Keratinocyte (primary cell): ENCODE measurements around the gene PARD3B. TPM values are rescaled to one million over a fixed set of nuclear protein-coding genes. Genes with fewer than 3 reads are reported as not detected.

Experiments
- DNase-seq: peaks from one replicate; pipeline ENCODE4 v3.0.0-alpha.2; 2011; ENCODE audit warnings: low read depth, missing footprints, low spot score
- FAIRE-seq: peaks from 2 replicates; lab custom pipeline; 2011; peaks lifted over from hg19 to GRCh38; lab: Jason Lieb, UNC
- H2AFZ ChIP-seq: 2 replicates; pipeline ENCODE4 v1.6.0; 2012; ENCODE audit warnings: low read length, control low read depth, inconsistent platforms; ENCODE audit not compliant: control insufficient read depth
- H3K27ac ChIP-seq: 2 replicates; pipeline ENCODE4 v1.5.1; 2011; ENCODE audit warnings: low read length; ENCODE audit not compliant: control insufficient read depth, insufficient read depth
- H3K27me3 ChIP-seq: 3 replicates; pipeline ENCODE4 v1.6.0; 2011; ENCODE audit warnings: low read length; ENCODE audit not compliant: control insufficient read depth, insufficient read depth; ENCODE audit errors: extremely low read depth
- H3K36me3 ChIP-seq, 2 experiments: 2 replicates in 1 of 2; 3 replicates in 1 of 2; pipeline ENCODE4 v1.5.1; 2011; ENCODE audit warnings: low read length in 2 of 2, mild to moderate bottlenecking in 1 of 2; ENCODE audit not compliant: control insufficient read depth in 2 of 2, insufficient read depth in 2 of 2; ENCODE audit errors: extremely low read depth in 1 of 2
- H3K4me1 ChIP-seq: 3 replicates; pipeline ENCODE4 v1.5.1; 2011; ENCODE audit warnings: low read length; ENCODE audit not compliant: control insufficient read depth, insufficient read depth; ENCODE audit errors: extremely low read depth
- H3K4me2 ChIP-seq: 3 replicates; pipeline ENCODE4 v1.6.0; 2011; ENCODE audit warnings: low read depth, low read length; ENCODE audit not compliant: control insufficient read depth, insufficient read depth; ENCODE audit errors: extremely low read depth
- H3K4me3 ChIP-seq, 3 experiments: fragments of 200-600 bp in 1 of 3; sonication (generic) in 1 of 3; 2 replicates in 2 of 3; 3 replicates in 1 of 3; pipeline ENCODE4 v1.5.1; 2011 to 2016; ENCODE audit warnings: low read length in 3 of 3, mild to moderate bottlenecking in 3 of 3, control low read depth in 2 of 3, inconsistent platforms in 1 of 3, low read depth in 1 of 3, mixed read lengths in 1 of 3, mixed run types in 1 of 3, moderate library complexity in 1 of 3; ENCODE audit not compliant: control insufficient read depth in 2 of 3, insufficient read depth in 2 of 3; ENCODE audit errors: extremely low read depth in 1 of 3
- H3K79me2 ChIP-seq: 2 replicates; pipeline ENCODE4 v1.6.0; 2012; ENCODE audit warnings: low read length; ENCODE audit not compliant: control insufficient read depth, insufficient read depth
- H3K9ac ChIP-seq: 3 replicates; pipeline ENCODE4 v1.6.0; 2011; ENCODE audit warnings: low read length; ENCODE audit not compliant: control insufficient read depth, insufficient read depth; ENCODE audit errors: extremely low read depth
- H3K9me1 ChIP-seq: 3 replicates; pipeline ENCODE4 v1.6.0; 2011; ENCODE audit warnings: low read length; ENCODE audit not compliant: control insufficient read depth, insufficient read depth; ENCODE audit errors: extremely low read depth
- H3K9me3 ChIP-seq: 2 replicates; pipeline ENCODE4 v1.5.1; 2012; ENCODE audit warnings: low read depth, low read length; ENCODE audit not compliant: control insufficient read depth
- H4K20me1 ChIP-seq: 3 replicates; pipeline ENCODE4 v1.6.0; 2011; ENCODE audit warnings: low read length; ENCODE audit not compliant: control insufficient read depth, insufficient read depth; ENCODE audit errors: extremely low read depth
- EZH2 ChIP-seq: IDR thresholded peaks from one replicate; pipeline ENCODE4 v1.6.1; 2012; ENCODE audit warnings: inconsistent platforms, mild to moderate bottlenecking, low read length, moderate library complexity
- dilution Hi-C: fragments of 300-500 bp; cut with MboI; formaldehyde crosslinking; loops from one replicate; pipeline ENCODE4 v1.7.0; 2020; ENCODE audit warnings: low sequenced_read_pairs; ENCODE audit not compliant: extremely low pct_ligation_motif_present
- polyA plus RNA-seq, 5 experiments: library from polyadenylated mRNA; depleted of rRNA in 3 of 5; stranded (reverse) in 3 of 5; stranded (forward) in 1 of 5; unstranded in 1 of 5; fragments of >200 nt; gene quantifications; 1 replicate in 1 of 5; 2 replicates in 3 of 5; 3 replicates in 1 of 5; pipeline versions ENCODE4 v1.2.1 to v1.2.3, GENCODE V29; 2011 to 2012; ENCODE audit warnings: missing spikeins in 2 of 5, low read depth in 1 of 5, low replicate concordance in 1 of 5
- TF ChIP-seq, protein P1 (sequence below), 3 experiments: IDR thresholded peaks in 1 of 3; conservative IDR thresholded peaks in 1 of 3; optimal IDR thresholded peaks in 1 of 3; 2 replicates in 2 of 3; 3 replicates in 1 of 3; pipeline versions ENCODE3 to v1.5.1; 2011; ENCODE audit warnings: low read length in 3 of 3, mild to moderate bottlenecking in 3 of 3, moderate library complexity in 2 of 3, control low read depth in 1 of 3, inconsistent platforms in 1 of 3; ENCODE audit not compliant: insufficient read depth in 2 of 3; ENCODE audit errors: extremely low read depth in 1 of 3

PARD3B gene
- polyA plus RNA-seq, 1 donor (not counting 4 experiments of a cell fraction or from before 2014, with no cell fraction given): 1.2 TPM

DNA sequence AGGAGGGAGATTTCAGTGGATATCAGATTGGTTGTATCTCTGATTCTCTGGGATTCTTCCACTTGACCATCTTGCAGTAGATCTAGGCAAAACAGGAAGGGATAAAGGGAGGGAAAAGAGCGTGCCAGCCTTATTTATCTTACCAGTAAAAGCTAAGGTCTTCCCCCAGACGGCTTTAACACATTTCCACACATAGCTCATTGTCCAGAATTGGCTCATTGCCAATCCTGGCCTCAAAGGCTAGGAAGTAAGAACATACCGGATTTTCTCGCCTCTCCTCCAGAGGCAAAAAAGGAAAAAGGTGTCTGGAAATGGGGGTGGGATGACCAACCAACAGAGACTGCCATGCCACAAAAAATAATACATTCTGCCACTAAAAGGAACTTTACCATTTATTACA lies 725.4 kb downstream of the PARD3B start:
- no peak for FAIRE-seq
- H3K4me2 ChIP-seq: no peak overlapping the region
- TF ChIP-seq, protein P1, sequence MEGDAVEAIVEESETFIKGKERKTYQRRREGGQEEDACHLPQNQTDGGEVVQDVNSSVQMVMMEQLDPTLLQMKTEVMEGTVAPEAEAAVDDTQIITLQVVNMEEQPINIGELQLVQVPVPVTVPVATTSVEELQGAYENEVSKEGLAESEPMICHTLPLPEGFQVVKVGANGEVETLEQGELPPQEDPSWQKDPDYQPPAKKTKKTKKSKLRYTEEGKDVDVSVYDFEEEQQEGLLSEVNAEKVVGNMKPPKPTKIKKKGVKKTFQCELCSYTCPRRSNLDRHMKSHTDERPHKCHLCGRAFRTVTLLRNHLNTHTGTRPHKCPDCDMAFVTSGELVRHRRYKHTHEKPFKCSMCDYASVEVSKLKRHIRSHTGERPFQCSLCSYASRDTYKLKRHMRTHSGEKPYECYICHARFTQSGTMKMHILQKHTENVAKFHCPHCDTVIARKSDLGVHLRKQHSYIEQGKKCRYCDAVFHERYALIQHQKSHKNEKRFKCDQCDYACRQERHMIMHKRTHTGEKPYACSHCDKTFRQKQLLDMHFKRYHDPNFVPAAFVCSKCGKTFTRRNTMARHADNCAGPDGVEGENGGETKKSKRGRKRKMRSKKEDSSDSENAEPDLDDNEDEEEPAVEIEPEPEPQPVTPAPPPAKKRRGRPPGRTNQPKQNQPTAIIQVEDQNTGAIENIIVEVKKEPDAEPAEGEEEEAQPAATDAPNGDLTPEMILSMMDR (optimal IDR thresholded peaks at IDR 0.05 in 1 of 3, IDR thresholded peaks at IDR 0.05 in 1 of 3, conservative IDR thresholded peaks at IDR 0.05 in 1 of 3; ENCODE audit: extremely low read depth in 1 of 3, insufficient read depth in 2 of 3, low read length in 3 of 3): no peak
- TF ChIP-seq EZH2: no peak
- H3K27ac ChIP-seq: no peak overlapping the region
- H3K9me1 ChIP-seq: no peaks in the 10 kb centered on the region
- H3K4me1 ChIP-seq: no peaks in the 10 kb centered on the region
- no peaks in the 10 kb centered on the region for H3K9me3 ChIP-seq
- DNase-seq: no peak
- dilution Hi-C loops: no loop called here
- H3K4me3 ChIP-seq: no peak overlapping the region
- H3K9ac ChIP-seq: no peak overlapping the region
- no peaks in the 10 kb centered on the region for H4K20me1 ChIP-seq
- no peaks in the 10 kb centered on the region for H3K27me3 ChIP-seq
- no peaks in the 10 kb centered on the region for H3K36me3 ChIP-seq
- H3K79me2 ChIP-seq: no peaks in the 10 kb centered on the region
- H2AFZ ChIP-seq: no peak overlapping the region

DNA sequence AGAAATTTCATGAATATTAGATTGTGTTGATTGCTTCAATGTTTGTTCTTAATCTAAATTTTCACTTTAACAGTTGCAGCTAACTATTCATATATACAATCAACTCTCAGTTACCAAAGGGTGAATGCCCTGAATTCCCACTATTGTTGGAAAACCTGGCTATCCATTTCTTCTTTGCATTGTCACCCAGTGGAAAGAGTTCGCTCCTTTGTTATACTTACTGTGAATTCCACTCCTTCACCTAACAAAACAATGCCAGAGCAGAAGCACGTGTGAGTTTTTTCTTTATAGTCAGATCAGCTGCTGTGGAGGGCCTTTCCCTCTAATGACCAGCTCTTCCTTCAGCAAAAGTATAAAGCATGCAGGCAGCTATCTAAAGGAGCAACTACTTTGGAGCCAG lies 727.9 kb downstream of the PARD3B start:
- dilution Hi-C loops: no loop called here
- no peak overlapping the region for H3K27ac ChIP-seq
- FAIRE-seq (no peak), DNase-seq (no peak)
- no peaks in the 10 kb centered on the region for H3K4me1 ChIP-seq
- no peak overlapping the region for H3K4me2 ChIP-seq
- no peak overlapping the region for H2AFZ ChIP-seq
- H4K20me1 ChIP-seq: no peaks in the 10 kb centered on the region
- H3K36me3 ChIP-seq: no peaks in the 10 kb centered on the region
- no peaks in the 10 kb centered on the region for H3K79me2 ChIP-seq
- H3K9ac ChIP-seq: no peak overlapping the region
- no peak overlapping the region for H3K4me3 ChIP-seq
- no peaks in the 10 kb centered on the region for H3K9me3 ChIP-seq
- TF ChIP-seq, protein P1 (optimal IDR thresholded peaks at IDR 0.05 in 1 of 3, IDR thresholded peaks at IDR 0.05 in 1 of 3, conservative IDR thresholded peaks at IDR 0.05 in 1 of 3; ENCODE audit: extremely low read depth in 1 of 3, insufficient read depth in 2 of 3, low read length in 3 of 3): no peak
- no peak for TF ChIP-seq EZH2
- H3K9me1 ChIP-seq: no peaks in the 10 kb centered on the region
- H3K27me3 ChIP-seq: no peaks in the 10 kb centered on the region
